HEK293 (cell line): ENCODE measurements around the gene SLC1A7.

Source experiments
- CTCF ChIA-PET: fragments of 350-600 bp; formaldehyde crosslinking; extraction: SDS; loops from one replicate; lab custom pipeline; 2021; ENCODE audit warnings: antibody characterized with exemption; lab: Yijun Ruan, JAX
- POLR2A ChIA-PET: fragments of 300-600 bp; formaldehyde crosslinking; extraction: SDS; loops from one replicate; lab custom pipeline; 2020; ENCODE audit warnings: antibody characterized with exemption, inconsistent platforms; lab: Yijun Ruan, JAX
- H3K27ac ChIP-seq: fragments of 200-500 bp; sonication (Bioruptor generic); 2 replicates; pipeline ENCODE4 v1.5.1; 2014; ENCODE audit warnings: low read depth, low read length, control low read depth, inconsistent platforms; ENCODE audit errors: extremely low read depth
- H3K36me3 ChIP-seq, 2 experiments: fragments of 200-500 bp in 1 of 2; sonication (Bioruptor generic) in 1 of 2; 1 replicate in 1 of 2; 2 replicates in 1 of 2; pipeline ENCODE4 v1.5.1; 2014 to 2017; ENCODE audit warnings: inconsistent platforms in 2 of 2, low read length in 2 of 2; ENCODE audit not compliant: control insufficient read depth in 2 of 2, insufficient read depth in 1 of 2
- H3K4me1 ChIP-seq: fragments of 200-500 bp; sonication (Bioruptor generic); 2 replicates; pipeline ENCODE4 v1.5.1; 2014; ENCODE audit warnings: mild to moderate bottlenecking, low read length, inconsistent platforms; ENCODE audit not compliant: control insufficient read depth, insufficient read depth
- H3K4me3 ChIP-seq: 2 replicates; pipeline ENCODE4 v1.5.1; 2011; ENCODE audit warnings: low read depth, mild to moderate bottlenecking, control low read depth, low read length, moderate library complexity
- H3K9me3 ChIP-seq: fragments of 200-500 bp; sonication (Bioruptor generic); 2 replicates; pipeline ENCODE4 v1.5.1; 2014; ENCODE audit warnings: low read depth, low read length, inconsistent platforms; ENCODE audit not compliant: control insufficient read depth, insufficient read depth
- BCL11A ChIP-seq: fragments of 450-650 bp; formaldehyde crosslinking; IDR thresholded peaks from 2 replicates; pipeline ENCODE4 v1.5.1; 2016; ENCODE audit warnings: low read depth, missing biosample characterization, missing genetic modification characterization
- EGR2 ChIP-seq: fragments of 450-650 bp; formaldehyde crosslinking; IDR thresholded peaks from 2 replicates; pipeline ENCODE4 v1.5.1; 2016; ENCODE audit warnings: low read depth, missing biosample characterization, missing genetic modification characterization
- GLI4 ChIP-seq: fragments of 450-650 bp; formaldehyde crosslinking; IDR thresholded peaks from 2 replicates; pipeline ENCODE4 v1.5.1; 2016; ENCODE audit warnings: missing biosample characterization, missing genetic modification characterization
- KLF16 ChIP-seq: fragments of 450-650 bp; formaldehyde crosslinking; IDR thresholded peaks from 2 replicates; pipeline ENCODE4 v1.5.1; 2017; ENCODE audit warnings: missing biosample characterization, missing genetic modification characterization
- KLF9 ChIP-seq: fragments of 450-650 bp; formaldehyde crosslinking; IDR thresholded peaks from 2 replicates; pipeline ENCODE4 v1.5.1; 2016; ENCODE audit warnings: missing biosample characterization, missing genetic modification characterization, low read depth
- TSHZ1 ChIP-seq: fragments of 450-650 bp; formaldehyde crosslinking; IDR thresholded peaks from 2 replicates; pipeline ENCODE4 v1.5.1; 2016; ENCODE audit warnings: missing biosample characterization, missing genetic modification characterization, borderline replicate concordance
- YY2 ChIP-seq: fragments of 450-650 bp; formaldehyde crosslinking; IDR thresholded peaks from 2 replicates; pipeline ENCODE4 v1.5.1; 2016; ENCODE audit warnings: missing biosample characterization, missing genetic modification characterization
- ZBTB26 ChIP-seq: fragments of 450-650 bp; formaldehyde crosslinking; optimal IDR thresholded peaks from 2 replicates; pipeline ENCODE3; 2016; ENCODE audit warnings: missing biosample characterization, mild to moderate bottlenecking, missing genetic modification characterization
- ZBTB7A ChIP-seq: fragments of 450-650 bp; formaldehyde crosslinking; IDR thresholded peaks from 2 replicates; pipeline ENCODE4 v1.5.1; 2016; ENCODE audit warnings: low read depth, missing biosample characterization, missing genetic modification characterization
- ZEB2 ChIP-seq: fragments of 450-650 bp; formaldehyde crosslinking; IDR thresholded peaks from 2 replicates; pipeline ENCODE4 v1.5.1; 2016; ENCODE audit warnings: missing biosample characterization, missing genetic modification characterization
- ZNF133 ChIP-seq: fragments of 450-650 bp; formaldehyde crosslinking; IDR thresholded peaks from 2 replicates; pipeline ENCODE4 v1.5.1; 2016; ENCODE audit warnings: missing biosample characterization, missing genetic modification characterization
- ZNF146 ChIP-seq: fragments of 450-650 bp; formaldehyde crosslinking; IDR thresholded peaks from 2 replicates; pipeline ENCODE4 v1.5.1; 2016; ENCODE audit warnings: missing biosample characterization, missing genetic modification characterization
- ZNF148 ChIP-seq: fragments of 450-650 bp; formaldehyde crosslinking; IDR thresholded peaks from 2 replicates; pipeline ENCODE4 v1.5.0; 2017; ENCODE audit warnings: missing biosample characterization, missing genetic modification characterization, borderline replicate concordance
- ZNF23 ChIP-seq: fragments of 450-650 bp; formaldehyde crosslinking; IDR thresholded peaks from 2 replicates; pipeline ENCODE4 v1.5.1; 2016; ENCODE audit warnings: missing biosample characterization, missing genetic modification characterization, borderline replicate concordance
- ZNF394 ChIP-seq: fragments of 450-650 bp; formaldehyde crosslinking; IDR thresholded peaks from 2 replicates; pipeline ENCODE4 v1.5.1; 2016; ENCODE audit warnings: missing biosample characterization, missing genetic modification characterization, mild to moderate bottlenecking, moderate library complexity, borderline replicate concordance
- ZNF514 ChIP-seq: fragments of 450-650 bp; formaldehyde crosslinking; IDR thresholded peaks from 2 replicates; pipeline ENCODE4 v1.5.1; 2016; ENCODE audit warnings: missing biosample characterization, missing genetic modification characterization
- ZNF558 ChIP-seq: fragments of 450-650 bp; formaldehyde crosslinking; IDR thresholded peaks from 2 replicates; pipeline ENCODE4 v1.5.1; 2016; ENCODE audit warnings: missing biosample characterization, missing genetic modification characterization
- ZNF571 ChIP-seq: fragments of 450-650 bp; formaldehyde crosslinking; IDR thresholded peaks from 2 replicates; pipeline ENCODE4 v1.5.0; 2017; ENCODE audit warnings: missing biosample characterization, missing genetic modification characterization
- ZNF596 ChIP-seq: fragments of 450-650 bp; IDR thresholded peaks from 2 replicates; pipeline ENCODE4 v1.5.0; 2018; ENCODE audit warnings: missing biosample characterization, mild to moderate bottlenecking, missing genetic modification characterization, moderate library complexity
- ZNF624 ChIP-seq: fragments of 450-650 bp; formaldehyde crosslinking; IDR thresholded peaks from 2 replicates; pipeline ENCODE4 v1.5.1; 2017; ENCODE audit warnings: missing biosample characterization, missing genetic modification characterization
- ZNF704 ChIP-seq: fragments of 450-650 bp; formaldehyde crosslinking; IDR thresholded peaks from 2 replicates; pipeline ENCODE4 v1.5.1; 2016; ENCODE audit warnings: missing biosample characterization, missing genetic modification characterization
- ZNF792 ChIP-seq: fragments of 450-650 bp; formaldehyde crosslinking; IDR thresholded peaks from 2 replicates; pipeline ENCODE4 v1.5.1; 2016; ENCODE audit warnings: missing biosample characterization, missing genetic modification characterization
- ZSCAN23 ChIP-seq: fragments of 450-650 bp; formaldehyde crosslinking; IDR thresholded peaks from 2 replicates; pipeline ENCODE4 v1.5.1; 2016; ENCODE audit warnings: missing biosample characterization, missing genetic modification characterization
- TF ChIP-seq, protein P1 (sequence below): fragments of 450-650 bp; formaldehyde crosslinking; IDR thresholded peaks from 2 replicates; pipeline ENCODE4 v1.5.1; 2016; ENCODE audit warnings: missing biosample characterization, missing genetic modification characterization, low read depth

Gene SLC1A7

GRCh38 chr1:53085405-53085804 is 57.0 kb downstream of the SLC1A7 start:
- no peaks in the 10 kb centered on the region for H3K9me3 ChIP-seq
- TF ChIP-seq ZNF148 (tag by site-specific recombination), result no peak
- TF ChIP-seq ZNF146 (tag by site-specific recombination), result no peak
- no peak for TF ChIP-seq ZBTB7A (tag by site-specific recombination)
- no peak for TF ChIP-seq ZNF133 (tag by site-specific recombination)
- no peak for TF ChIP-seq ZBTB26 (tag by site-specific recombination)
- TF ChIP-seq ZNF514 (tag by site-specific recombination), result no peak
- no peak for TF ChIP-seq TSHZ1 (tag by site-specific recombination)
- TF ChIP-seq KLF16 (tag by site-specific recombination), result no peak
- no peak for TF ChIP-seq YY2
- H3K36me3 ChIP-seq, result no peaks in the 10 kb centered on the region
- H3K4me3 ChIP-seq, result no peak overlapping the region
- no peaks in the 10 kb centered on the region for H3K4me1 ChIP-seq
- CTCF ChIA-PET, result interaction anchor here (1.0 kb wide), 2 partner anchors 21 to 86 kb away, joined by 3 read pairs; no protein-coding TSS in a partner anchor
- no peak overlapping the region for H3K27ac ChIP-seq
- POLR2A ChIA-PET, result no interaction called here

- H3K4me3 ChIP-seq, result no peak overlapping the region
- CTCF ChIA-PET, result interaction anchor here (1.0 kb wide), 1 partner anchor 86 kb away, joined by 3 read pairs; no protein-coding TSS in a partner anchor
- POLR2A ChIA-PET, result no interaction called here
- TF ChIP-seq ZBTB26 (tag by site-specific recombination), result no peak
- TF ChIP-seq, protein P1, sequence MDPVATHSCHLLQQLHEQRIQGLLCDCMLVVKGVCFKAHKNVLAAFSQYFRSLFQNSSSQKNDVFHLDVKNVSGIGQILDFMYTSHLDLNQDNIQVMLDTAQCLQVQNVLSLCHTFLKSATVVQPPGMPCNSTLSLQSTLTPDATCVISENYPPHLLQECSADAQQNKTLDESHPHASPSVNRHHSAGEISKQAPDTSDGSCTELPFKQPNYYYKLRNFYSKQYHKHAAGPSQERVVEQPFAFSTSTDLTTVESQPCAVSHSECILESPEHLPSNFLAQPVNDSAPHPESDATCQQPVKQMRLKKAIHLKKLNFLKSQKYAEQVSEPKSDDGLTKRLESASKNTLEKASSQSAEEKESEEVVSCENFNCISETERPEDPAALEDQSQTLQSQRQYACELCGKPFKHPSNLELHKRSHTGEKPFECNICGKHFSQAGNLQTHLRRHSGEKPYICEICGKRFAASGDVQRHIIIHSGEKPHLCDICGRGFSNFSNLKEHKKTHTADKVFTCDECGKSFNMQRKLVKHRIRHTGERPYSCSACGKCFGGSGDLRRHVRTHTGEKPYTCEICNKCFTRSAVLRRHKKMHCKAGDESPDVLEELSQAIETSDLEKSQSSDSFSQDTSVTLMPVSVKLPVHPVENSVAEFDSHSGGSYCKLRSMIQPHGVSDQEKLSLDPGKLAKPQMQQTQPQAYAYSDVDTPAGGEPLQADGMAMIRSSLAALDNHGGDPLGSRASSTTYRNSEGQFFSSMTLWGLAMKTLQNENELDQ (tag by site-specific recombination), result no peak
- TF ChIP-seq KLF9 (tag by site-specific recombination), result peak; percentile 74
- TF ChIP-seq ZNF23 (tag by site-specific recombination), result no peak
- no peak for TF ChIP-seq BCL11A (tag by site-specific recombination)
- TF ChIP-seq ZSCAN23 (tag by site-specific recombination), result no peak
- TF ChIP-seq ZNF558 (tag by site-specific recombination), result no peak
- TF ChIP-seq ZNF571 (tag by site-specific recombination), result no peak
- TF ChIP-seq GLI4 (tag by site-specific recombination), result no peak
- no peak for TF ChIP-seq ZNF596 (tag by site-specific recombination)
- TF ChIP-seq EGR2 (tag by site-specific recombination), result peak; percentile 49
- TF ChIP-seq ZNF394 (tag by site-specific recombination), result no peak
- no peak for TF ChIP-seq ZNF624 (tag by site-specific recombination)
- no peak for TF ChIP-seq ZEB2 (tag by site-specific recombination)
- no peak for TF ChIP-seq ZNF704 (tag by site-specific recombination)
- no peak for TF ChIP-seq ZNF792
Measured at GRCh38 chr1:53084589-53084971, 57.9 kb downstream of the SLC1A7 start.

More at GRCh38 chr1:53084589-53084971, 57.9 kb downstream of the SLC1A7 start:
- Histone ChIP-seq H3K27ac (no peak overlapping the region), H3K9me3 (no peaks in the 10 kb centered on the region), H3K4me1 (no peaks in the 10 kb centered on the region), H3K36me3 (no peaks in the 10 kb centered on the region)
